Endothelial cell of umbilical vein (primary cell): ENCODE measurements around the gene KCNH2. TPM values are rescaled to one million over a fixed set of nuclear protein-coding genes. Genes with fewer than 3 reads are reported as not detected.

Experiments used
- BruUV-seq: library from RNA; stranded (reverse); fragments of 400-500 nt; replicated peaks from 2 replicates; lab custom pipeline; 2021; lab: Mats Ljungman, UMichigan
- CTCF ChIA-PET: fragments of 300-600, 350-600 bp; sonication (Branson Sonifier 250); formaldehyde crosslinking; loops from one replicate; lab custom pipeline; 2021; ENCODE audit warnings: antibody characterized with exemption, inconsistent platforms; lab: Charles Lee
- POLR2A ChIA-PET: fragments of 300-600, 350-600 bp; sonication (Branson Sonifier 250); formaldehyde crosslinking; loops from one replicate; lab custom pipeline; 2021; ENCODE audit warnings: antibody characterized with exemption, inconsistent platforms; lab: Charles Lee
- DNase-seq: peaks from one replicate; pipeline ENCODE4 v3.0.0-alpha.2; 2011; ENCODE audit warnings: low read depth, low spot score
- FAIRE-seq: peaks from 2 replicates; lab custom pipeline; 2011; peaks lifted over from hg19 to GRCh38; lab: Jason Lieb, UNC
- H2AFZ ChIP-seq: 2 replicates; pipeline ENCODE4 v1.6.0; 2012; ENCODE audit warnings: low read depth, low read length, control low read depth, inconsistent platforms
- H3K27ac ChIP-seq: 2 replicates; pipeline ENCODE4 v1.5.1; 2011; ENCODE audit warnings: low read depth, mild to moderate bottlenecking, control low read depth, low read length, moderate library complexity; ENCODE audit not compliant: insufficient read depth
- H3K27me3 ChIP-seq, 2 experiments: 2 replicates each; pipeline versions ENCODE4 v1.6.0 to v1.6.1; 2011; ENCODE audit warnings: low read length in 2 of 2, mixed read lengths in 1 of 2; ENCODE audit not compliant: control insufficient read depth in 2 of 2, insufficient read depth in 2 of 2
- H3K36me3 ChIP-seq, 2 experiments: 2 replicates in 1 of 2; 3 replicates in 1 of 2; pipeline ENCODE4 v1.5.1; 2011; ENCODE audit warnings: low read length in 2 of 2, mild to moderate bottlenecking in 1 of 2, moderate library complexity in 1 of 2; ENCODE audit not compliant: control insufficient read depth in 2 of 2, insufficient read depth in 2 of 2; ENCODE audit errors: extremely low read depth in 1 of 2
- H3K4me1 ChIP-seq: 3 replicates; pipeline ENCODE4 v1.5.1; 2011; ENCODE audit warnings: mild to moderate bottlenecking, low read length; ENCODE audit not compliant: control insufficient read depth, insufficient read depth; ENCODE audit errors: extremely low read depth
- H3K4me2 ChIP-seq: 2 replicates; pipeline ENCODE4 v1.6.1; 2011; ENCODE audit warnings: low read length, control low read depth, mixed read lengths; ENCODE audit not compliant: insufficient read depth
- H3K4me3 ChIP-seq, 3 experiments: fragments of 200-600 bp in 1 of 3; sonication (generic), shearing (Covaris generic) in 1 of 3; replicated peaks in 1 of 3; 2 replicates each; pipeline ENCODE4 v1.5.1; 2011 to 2016; ENCODE audit warnings: control low read depth in 3 of 3, low read length in 3 of 3, mild to moderate bottlenecking in 2 of 3, inconsistent platforms in 1 of 3, low read depth in 1 of 3, moderate library complexity in 1 of 3; ENCODE audit not compliant: insufficient read depth in 1 of 3
- H3K79me2 ChIP-seq: 2 replicates; pipeline ENCODE4 v1.6.0; 2012; ENCODE audit warnings: low read length, inconsistent platforms; ENCODE audit not compliant: control insufficient read depth, insufficient read depth
- H3K9ac ChIP-seq: replicated peaks from 2 replicates; pipeline ENCODE3; 2011; ENCODE audit warnings: low read length, control low read depth; ENCODE audit not compliant: insufficient read depth; ENCODE audit errors: extremely low read depth
- H3K9me1 ChIP-seq: replicated peaks from 3 replicates; pipeline ENCODE4 v1.6.0; 2011; ENCODE audit warnings: mild to moderate bottlenecking, low read length; ENCODE audit not compliant: control insufficient read depth, insufficient read depth; ENCODE audit errors: extremely low read depth
- H3K9me3 ChIP-seq: replicated peaks from 2 replicates; pipeline ENCODE4 v1.5.1; 2012; ENCODE audit warnings: low read length, inconsistent platforms; ENCODE audit not compliant: control insufficient read depth, insufficient read depth
- H4K20me1 ChIP-seq: replicated peaks from 2 replicates; pipeline ENCODE3; 2011; ENCODE audit warnings: mild to moderate bottlenecking, low read length; ENCODE audit not compliant: control insufficient read depth, insufficient read depth; ENCODE audit errors: extremely low read depth
- CTCF ChIP-seq, 2 donors: IDR thresholded peaks; 1 replicate in 1 of 2; 2 replicates in 1 of 2; pipeline ENCODE4 v1.5.1; 2011; ENCODE audit warnings: low read length in 2 of 2, mild to moderate bottlenecking in 2 of 2, moderate library complexity in 2 of 2, control low read depth in 1 of 2, inconsistent platforms in 1 of 2, low read depth in 1 of 2; ENCODE audit not compliant: insufficient read depth in 1 of 2; ENCODE audit errors: extremely low read depth in 1 of 2
- EZH2 ChIP-seq: IDR thresholded peaks from 2 replicates; pipeline ENCODE4 v1.6.1; 2012; ENCODE audit warnings: borderline replicate concordance, low read depth, mild to moderate bottlenecking, moderate library complexity, low read length, inconsistent platforms; ENCODE audit not compliant: severe bottlenecking
- FOS ChIP-seq: IDR thresholded peaks from 2 replicates; pipeline ENCODE4 v1.6.1; 2011; ENCODE audit warnings: mild to moderate bottlenecking, low read length, moderate library complexity, borderline replicate concordance; ENCODE audit not compliant: insufficient read depth
- GATA2 ChIP-seq: IDR thresholded peaks from 2 replicates; pipeline ENCODE4 v1.7.0; 2011; ENCODE audit warnings: low read depth, mild to moderate bottlenecking, moderate library complexity, mixed read lengths, low read length; ENCODE audit not compliant: insufficient read length, insufficient read depth
- JUN ChIP-seq: IDR thresholded peaks from 2 replicates; pipeline ENCODE4 v1.6.1; 2011; ENCODE audit warnings: borderline replicate concordance, low read depth; ENCODE audit not compliant: insufficient read length, insufficient read depth
- MAX ChIP-seq: IDR thresholded peaks from 2 replicates; pipeline ENCODE4 v1.6.1; 2011; ENCODE audit not compliant: insufficient read depth, insufficient read length
- MYC ChIP-seq: IDR thresholded peaks from one replicate; pipeline ENCODE4 v1.6.1; 2011; ENCODE audit warnings: mild to moderate bottlenecking, low read depth, low read length
- POLR2A ChIP-seq: IDR thresholded peaks from 2 replicates; pipeline ENCODE4 v1.6.1; 2012; ENCODE audit warnings: low read depth, mild to moderate bottlenecking, control low read depth, low read length
- POLR2AphosphoS5 ChIP-seq: IDR thresholded peaks from 2 replicates; pipeline ENCODE4 v1.6.1; 2012; ENCODE audit warnings: low read depth, mild to moderate bottlenecking, control low read depth, low read length, moderate library complexity; ENCODE audit not compliant: insufficient read depth
- dilution Hi-C: fragments of 300-500 bp; cut with MboI; formaldehyde crosslinking; loops from one replicate; pipeline ENCODE4 v1.15.0; 2019; ENCODE audit warnings: low sequenced_read_pairs; ENCODE audit not compliant: extremely low pct_ligation_motif_present
- intact Hi-C: fragments of 100-400 bp; cut with micrococcal nuclease; formaldehyde crosslinking; loops from one replicate; pipeline ENCODE4 v1.10.0; 2022
- polyA plus RNA-seq, 4 experiments: library from polyadenylated mRNA; depleted of rRNA in 3 of 4; stranded (reverse) in 3 of 4; unstranded in 1 of 4; fragments of >200 nt; gene quantifications; 2 replicates each; pipeline versions ENCODE4 v1.2.1 to v1.2.3, GENCODE V29; 2011 to 2012; ENCODE audit warnings: missing spikeins in 1 of 4
- total RNA-seq: library from RNA; stranded (reverse); gene quantifications from 2 replicates; pipeline ENCODE4 v1.2.3, GENCODE V29; 2021

The KCNH2 gene
- total and polyA plus RNA-seq, 2 donors (not counting 3 experiments of a cell fraction or from before 2014, with no cell fraction given): 0.03 to 0.09 TPM

GRCh38 chr7:150954986-150955518, 23.1 kb downstream of the KCNH2 start:
- POLR2A ChIA-PET: no interaction called here
- no peaks in the 10 kb centered on the region for H4K20me1 ChIP-seq
- H3K79me2 ChIP-seq: no peaks in the 10 kb centered on the region
- CTCF ChIA-PET: no interaction called here
- H2AFZ ChIP-seq: no peak overlapping the region
- no peak overlapping the region for H3K27ac ChIP-seq
- dilution Hi-C loops (no loop called here), intact Hi-C loops (no loop called here)
- TF ChIP-seq MYC: no peak
- no peak for TF ChIP-seq EZH2
- TF ChIP-seq POLR2A: no peak
- TF ChIP-seq POLR2AphosphoS5: no peak
- TF ChIP-seq MAX: no peak
- no peak for TF ChIP-seq CTCF (IDR thresholded peaks at IDR 0.05; ENCODE audit: extremely low read depth in 1 of 2, insufficient read depth in 1 of 2, low read depth in 1 of 2, low read length in 2 of 2)
- no peak for TF ChIP-seq GATA2
- no peak for TF ChIP-seq JUN
- TF ChIP-seq FOS: no peak
- H3K27me3 ChIP-seq: peaks cover 18 to 22% of the 10 kb centered on the region in 2 experiments
- FAIRE-seq (no peak), DNase-seq (no peak)
- no peaks in the 10 kb centered on the region for H3K36me3 ChIP-seq
- no peaks in the 10 kb centered on the region for H3K4me1 ChIP-seq
- no peak overlapping the region for H3K4me2 ChIP-seq
- no TSS peak for BruUV-seq
- H3K9ac ChIP-seq: no peak overlapping the region
- H3K4me3 ChIP-seq: no peak overlapping the region
- H3K9me1 ChIP-seq: no peaks in the 10 kb centered on the region
- H3K9me3 ChIP-seq: no peaks in the 10 kb centered on the region
